Calu3 (cell line): Measurements from ENCODE around the gene IAPP. TPM values are rescaled to one million over a fixed set of nuclear protein-coding genes. Genes with fewer than 3 reads are reported as not detected.

Experiments
- Bru-seq: library from RNA; stranded (reverse); fragments of 400-500 nt; gene quantifications from one replicate; lab custom pipeline; 2021; lab: Mats Ljungman, UMichigan
- BruChase-seq, 2 experiments: library from RNA; stranded (reverse); fragments of 400-500 nt; gene quantifications; one replicate each; lab custom pipeline; 2021; lab: Mats Ljungman, UMichigan
- BruUV-seq: library from RNA; stranded (reverse); fragments of 400-500 nt; replicated peaks from 2 replicates; lab custom pipeline; 2021; lab: Mats Ljungman, UMichigan
- CTCF ChIA-PET: fragments of 300-600 bp; sonication (Branson Sonifier 250); formaldehyde crosslinking; loops from one replicate; lab custom pipeline; 2022; ENCODE audit warnings: antibody characterized with exemption; lab: Charles Lee
- DNase-seq: peaks from one replicate; pipeline ENCODE4 v3.0.0; 2022
- H3K27ac Mint-ChIP-seq: one replicate; pipeline ENCODE4 v1.8.0; 2022; ENCODE audit warnings: mixed read lengths; ENCODE audit not compliant: unreplicated experiment
- H3K27me3 Mint-ChIP-seq: one replicate; pipeline ENCODE4 v1.8.0; 2022; ENCODE audit warnings: mixed read lengths; ENCODE audit not compliant: unreplicated experiment
- H3K36me3 Mint-ChIP-seq: one replicate; pipeline ENCODE4 v1.8.0; 2022; ENCODE audit warnings: mild to moderate bottlenecking, moderate library complexity, mixed read lengths; ENCODE audit not compliant: insufficient read depth, unreplicated experiment
- H3K4me1 Mint-ChIP-seq: one replicate; pipeline ENCODE4 v1.8.0; 2022; ENCODE audit warnings: mild to moderate bottlenecking, low read depth, mixed read lengths; ENCODE audit not compliant: unreplicated experiment
- H3K4me3 Mint-ChIP-seq: one replicate; pipeline ENCODE4 v1.8.0; 2022; ENCODE audit warnings: mild to moderate bottlenecking, low read depth, moderate library complexity, mixed read lengths; ENCODE audit not compliant: unreplicated experiment
- H3K9me3 Mint-ChIP-seq: one replicate; pipeline ENCODE4 v1.8.0; 2022; ENCODE audit warnings: low read depth, mixed read lengths; ENCODE audit not compliant: unreplicated experiment
- CTCF ChIP-seq: fragments of 200-600 bp; IDR thresholded peaks from one replicate; pipeline ENCODE4 v1.8.0; 2022; ENCODE audit warnings: antibody characterized with exemption; ENCODE audit not compliant: unreplicated experiment
- intact Hi-C: fragments of 100-400 bp; cut with micrococcal nuclease; formaldehyde crosslinking; loops from one replicate; pipeline ENCODE4 v1.10.0; 2022; ENCODE audit not compliant: unreplicated experiment
- long read RNA-seq: library from polyadenylated mRNA; stranded (forward); transcript quantifications from one replicate; pipeline ENCODE4 v2.0.0, GENCODE V29; 2022
- total RNA-seq: library from RNA; stranded (reverse); gene quantifications from 2 replicates; pipeline ENCODE4 v1.2.3, GENCODE V29; 2022

Gene IAPP
- total RNA-seq: not detected in 2 replicates
- percentile 4 among the genes with signal in this experiment for Bru-seq, nascent RNA
- percentile 15 among the genes with signal in this experiment for BruChase-seq, experiment 1, labeled RNA remaining after a 6-hour chase
- percentile 15 among the genes with signal in this experiment for BruChase-seq, experiment 2, labeled RNA remaining after a 2-hour chase
- long read RNA-seq: 0 reads

GRCh38 chr12:21372602-21373001, at the start of gene IAPP:
TSS of gene IAPP (plus strand) at chr12:21372902. CDS start at chr12:21373352, 450 bp downstream.
- Mint-ChIP-seq H3K27ac (no peak within 1 kb of the TSS), H3K36me3 (no peaks in the 10 kb centered on the region), H3K9me3 (no peaks in the 10 kb centered on the region), H3K4me3 (no peak within 1 kb of the TSS), H3K27me3 (no peaks in the 10 kb centered on the region), H3K4me1 (no peaks in the 10 kb centered on the region)
- DNase-seq: no peak
- TF ChIP-seq CTCF: no peak
- intact Hi-C loops: no loop called here
- CTCF ChIA-PET: no interaction called here
- BruUV-seq: no TSS peak

GRCh38 chr12:21323736-21324135, 49.0 kb upstream of the IAPP start:
- CTCF ChIA-PET: no interaction called here
- no peak for TF ChIP-seq CTCF
- no peak for DNase-seq
- intact Hi-C loops: no loop called here
- Mint-ChIP-seq H3K27ac (no peak overlapping the region), H3K27me3 (no peaks in the 10 kb centered on the region), H3K36me3 (peaks cover 4% of the 10 kb centered on the region), H3K9me3 (peaks cover 7% of the 10 kb centered on the region), H3K4me1 (no peaks in the 10 kb centered on the region), H3K4me3 (no peak overlapping the region)
- BruUV-seq: no TSS peak

- H3K27me3 Mint-ChIP-seq: no peaks in the 10 kb centered on the region
- H3K27ac Mint-ChIP-seq: no peak overlapping the region
- CTCF ChIA-PET: no interaction called here
- no TSS peak for BruUV-seq
- H3K9me3 Mint-ChIP-seq: peaks cover 7% of the 10 kb centered on the region
- H3K4me1 Mint-ChIP-seq: no peaks in the 10 kb centered on the region
- intact Hi-C loops: no loop called here
- no peak overlapping the region for H3K4me3 Mint-ChIP-seq
- H3K36me3 Mint-ChIP-seq: peaks cover 4% of the 10 kb centered on the region
- no peak for TF ChIP-seq CTCF
- DNase-seq: no peak
Measured at GRCh38 chr12:21324551-21324950, 48.2 kb upstream of the IAPP start.

- Mint-ChIP-seq H3K27ac (no peak overlapping the region), H3K4me3 (no peak overlapping the region), H3K36me3 (peaks cover 4% of the 10 kb centered on the region), H3K9me3 (peaks cover 10% of the 10 kb centered on the region), H3K4me1 (no peaks in the 10 kb centered on the region), H3K27me3 (no peaks in the 10 kb centered on the region)
- CTCF ChIA-PET: no interaction called here
- DNase-seq: no peak
- intact Hi-C loops: no loop called here
- TF ChIP-seq CTCF: no peak
- BruUV-seq: no TSS peak
Measured at GRCh38 chr12:21328578-21328977, 44.1 kb upstream of the IAPP start.
